ENCODE results near the gene ASB9.

- no peak for TF ChIP-seq CTCF (IDR thresholded peaks at IDR 0.05)
- TF ChIP-seq POLR2A (IDR thresholded peaks at IDR 0.05) = no peak
Measured at GRCh38 chrX:15245896-15246295, 24.0 kb downstream of the ASB9 start.
